Activated CD8-positive, alpha-beta T cell treated with anti-CD3 and anti-CD28 coated beads, Interleukin-2, amount 10 ng/mL, durations not matched to agents 7 days and 5 days (primary cell): ENCODE measurements around the gene CSK. TPM values are rescaled to one million over a fixed set of nuclear protein-coding genes. Genes with fewer than 3 reads are reported as not detected.

ENCODE experiments used
- ATAC-seq: fragments of 150-1000 bp; cut with Tn5 transposase; one replicate; pipeline ENCODE4 v1.10.0; 2021; ENCODE audit warnings: moderate library complexity
- CTCF ChIA-PET: fragments of 350-600 bp; sonication (Branson Sonifier 250); formaldehyde crosslinking; loops from one replicate; lab custom pipeline; 2021; ENCODE audit warnings: antibody characterized with exemption; lab: Charles Lee
- POLR2A ChIA-PET: fragments of 350-600 bp; sonication (Branson Sonifier 250); formaldehyde crosslinking; loops from one replicate; lab custom pipeline; 2021; ENCODE audit warnings: antibody characterized with exemption; lab: Charles Lee
- DNase-seq: peaks from one replicate; pipeline ENCODE4 v3.0.0-alpha.2; 2020
- H3K27ac Mint-ChIP-seq: one replicate; pipeline ENCODE4 v1.8.0; 2021; ENCODE audit warnings: mild to moderate bottlenecking, mixed read lengths
- H3K27me3 Mint-ChIP-seq: one replicate; pipeline ENCODE4 v1.8.0; 2021; ENCODE audit warnings: low read depth, mixed read lengths
- H3K36me3 Mint-ChIP-seq: one replicate; pipeline ENCODE4 v1.8.0; 2021; ENCODE audit warnings: low read depth, mixed read lengths
- H3K4me1 Mint-ChIP-seq: one replicate; pipeline ENCODE4 v1.8.0; 2021; ENCODE audit warnings: low read depth, mixed read lengths
- H3K4me3 Mint-ChIP-seq: one replicate; pipeline ENCODE4 v1.8.0; 2021; ENCODE audit warnings: mild to moderate bottlenecking, mixed read lengths
- H3K9me3 Mint-ChIP-seq: one replicate; pipeline ENCODE4 v1.8.0; 2022; ENCODE audit warnings: mixed read lengths; ENCODE audit not compliant: insufficient read depth
- total RNA-seq, 2 experiments: library from RNA; stranded (reverse); gene quantifications; one replicate each; pipeline ENCODE4 v1.2.3, GENCODE V29; 2021

The CSK gene
- total RNA-seq, 2 experiments from 2014 or later: 314 to 330 TPM

GRCh38 chr15:74815121-74815934 is 33.4 kb downstream of the CSK start:
- DNase-seq (no peak), ATAC-seq (no peak)
- Mint-ChIP-seq H3K4me3 (no peak overlapping the region), H3K36me3 (no peaks in the 10 kb centered on the region), H3K27ac (no peak overlapping the region), H3K9me3 (no peaks in the 10 kb centered on the region), H3K27me3 (peaks cover 2% of the 10 kb centered on the region), H3K4me1 (peaks cover 11% of the 10 kb centered on the region)
- ChIA-PET POLR2A (no interaction called here), CTCF (interaction anchor here (1.1 to 1.5 kb wide), 2 partner anchors 86 to 181 kb away, joined by 3 to 4 read pairs; no protein-coding TSS in a partner anchor)

- H3K27me3 Mint-ChIP-seq: peaks cover 2% of the 10 kb centered on the region
- POLR2A ChIA-PET: no interaction called here
- DNase-seq: no peak
- CTCF ChIA-PET: interaction anchor here (1.1 to 1.5 kb wide), 2 partner anchors 86 to 181 kb away, joined by 3 to 4 read pairs; no protein-coding TSS in a partner anchor
- H3K9me3 Mint-ChIP-seq: no peaks in the 10 kb centered on the region
- H3K36me3 Mint-ChIP-seq: no peaks in the 10 kb centered on the region
- H3K4me1 Mint-ChIP-seq: peaks cover 11% of the 10 kb centered on the region
- H3K4me3 Mint-ChIP-seq: no peak overlapping the region
- H3K27ac Mint-ChIP-seq: no peak overlapping the region
- no peak for ATAC-seq
Observed at GRCh38 chr15:74815961-74816360, 34.1 kb downstream of the CSK start.

- H3K4me1 Mint-ChIP-seq: peaks cover 11% of the 10 kb centered on the region
- no peak overlapping the region for H3K4me3 Mint-ChIP-seq
- ATAC-seq (no peak), DNase-seq (no peak)
- POLR2A ChIA-PET: no interaction called here
- H3K27ac Mint-ChIP-seq: no peak overlapping the region
- H3K36me3 Mint-ChIP-seq: no peaks in the 10 kb centered on the region
- no peaks in the 10 kb centered on the region for H3K9me3 Mint-ChIP-seq
- CTCF ChIA-PET: no interaction called here
- no peaks in the 10 kb centered on the region for H3K27me3 Mint-ChIP-seq
Observed at GRCh38 chr15:74816624-74817369, 34.9 kb downstream of the CSK start.

- POLR2A ChIA-PET: no interaction called here
- H3K4me1 Mint-ChIP-seq: peaks cover 11% of the 10 kb centered on the region
- H3K36me3 Mint-ChIP-seq: no peaks in the 10 kb centered on the region
- no peak for ATAC-seq
- no peak overlapping the region for H3K4me3 Mint-ChIP-seq
- H3K27me3 Mint-ChIP-seq: no peaks in the 10 kb centered on the region
- no peaks in the 10 kb centered on the region for H3K9me3 Mint-ChIP-seq
- no peak for DNase-seq
- H3K27ac Mint-ChIP-seq: no peak overlapping the region
- CTCF ChIA-PET: no interaction called here
Observed at GRCh38 chr15:74817370-74817737, 35.5 kb downstream of the CSK start.

GRCh38 chr15:74820056-74820455 is 38.2 kb downstream of the CSK start:
- ChIA-PET POLR2A (no interaction called here), CTCF (interaction anchor here (1.6 to 2.0 kb wide), 2 partner anchors 52 to 81 kb away, joined by 3 to 6 read pairs; no protein-coding TSS in a partner anchor)
- Mint-ChIP-seq H3K36me3 (no peaks in the 10 kb centered on the region), H3K27ac (no peak overlapping the region), H3K4me1 (peaks cover 11% of the 10 kb centered on the region), H3K27me3 (peaks cover 2% of the 10 kb centered on the region), H3K9me3 (no peaks in the 10 kb centered on the region), H3K4me3 (no peak overlapping the region)
- no peak for DNase-seq
- ATAC-seq: no peak

GRCh38 chr15:74821091-74821789 is 39.4 kb downstream of the CSK start:
- Mint-ChIP-seq H3K36me3 (no peaks in the 10 kb centered on the region), H3K9me3 (no peaks in the 10 kb centered on the region), H3K27me3 (peaks cover 4% of the 10 kb centered on the region), H3K4me3 (no peak overlapping the region), H3K27ac (no peak overlapping the region), H3K4me1 (peaks cover 11% of the 10 kb centered on the region)
- DNase-seq (no peak), ATAC-seq (no peak)
- ChIA-PET CTCF (interaction anchor here (0.9 to 2.2 kb wide), 4 partner anchors 15 to 80 kb away, joined by 3 to 6 read pairs (median 4); no protein-coding TSS in a partner anchor), POLR2A (no interaction called here)

GRCh38 chr15:74821790-74822158 is 39.9 kb downstream of the CSK start:
- no peaks in the 10 kb centered on the region for H3K9me3 Mint-ChIP-seq
- POLR2A ChIA-PET: no interaction called here
- no peak overlapping the region for H3K27ac Mint-ChIP-seq
- ATAC-seq (no peak), DNase-seq (no peak)
- H3K36me3 Mint-ChIP-seq: no peaks in the 10 kb centered on the region
- no peak overlapping the region for H3K4me3 Mint-ChIP-seq
- CTCF ChIA-PET: interaction anchor here (0.9 to 2.2 kb wide), 4 partner anchors 15 to 80 kb away, joined by 3 to 6 read pairs (median 4); no protein-coding TSS in a partner anchor
- H3K27me3 Mint-ChIP-seq: peaks cover 7% of the 10 kb centered on the region
- H3K4me1 Mint-ChIP-seq: peaks cover 11% of the 10 kb centered on the region

- ChIA-PET CTCF (interaction anchor here (1.7 to 2.2 kb wide), 2 partner anchors 29 to 79 kb away, joined by 4 to 6 read pairs; no protein-coding TSS in a partner anchor), POLR2A (no interaction called here)
- no peak for ATAC-seq
- H3K27ac Mint-ChIP-seq: no peak overlapping the region
- no peaks in the 10 kb centered on the region for H3K9me3 Mint-ChIP-seq
- H3K4me1 Mint-ChIP-seq: peaks cover 11% of the 10 kb centered on the region
- peaks cover 11% of the 10 kb centered on the region for H3K27me3 Mint-ChIP-seq
- H3K36me3 Mint-ChIP-seq: no peaks in the 10 kb centered on the region
- no peak for DNase-seq
- H3K4me3 Mint-ChIP-seq: no peak overlapping the region
Observed at GRCh38 chr15:74822233-74822632, 40.4 kb downstream of the CSK start.

- H3K36me3 Mint-ChIP-seq: no peaks in the 10 kb centered on the region
- no peak overlapping the region for H3K4me3 Mint-ChIP-seq
- H3K27ac Mint-ChIP-seq: no peak overlapping the region
- CTCF ChIA-PET: interaction anchor here (0.8 to 1.8 kb wide), 2 partner anchors 52 to 202 kb away, joined by 3 to 5 read pairs; no protein-coding TSS in a partner anchor
- H3K27me3 Mint-ChIP-seq: peaks cover 14% of the 10 kb centered on the region
- no peaks in the 10 kb centered on the region for H3K9me3 Mint-ChIP-seq
- peaks cover 6% of the 10 kb centered on the region for H3K4me1 Mint-ChIP-seq
- no peak for DNase-seq
- no peak for ATAC-seq
- POLR2A ChIA-PET: interaction anchor here (0.6 kb wide), 1 partner anchor 256 kb away, joined by 3 read pairs; no protein-coding TSS in a partner anchor
Observed at GRCh38 chr15:74823324-74823723, 41.4 kb downstream of the CSK start.

- Mint-ChIP-seq H3K9me3 (no peaks in the 10 kb centered on the region), H3K4me3 (no peak overlapping the region), H3K27ac (no peak overlapping the region), H3K36me3 (no peaks in the 10 kb centered on the region), H3K4me1 (no peaks in the 10 kb centered on the region), H3K27me3 (peaks cover 19% of the 10 kb centered on the region)
- DNase-seq (no peak), ATAC-seq (no peak)
- ChIA-PET CTCF (interaction anchor here (0.6 to 2.8 kb wide), 4 partner anchors 37 to 76 kb away, joined by 3 to 10 read pairs (median 4); no protein-coding TSS in a partner anchor), POLR2A (no interaction called here)
Observed at GRCh38 chr15:74824976-74825375, 43.1 kb downstream of the CSK start.

GRCh38 chr15:74825866-74826265 is 44.0 kb downstream of the CSK start:
- Mint-ChIP-seq H3K36me3 (no peaks in the 10 kb centered on the region), H3K27ac (no peak overlapping the region), H3K9me3 (no peaks in the 10 kb centered on the region), H3K27me3 (peaks cover 23% of the 10 kb centered on the region), H3K4me3 (no peak overlapping the region), H3K4me1 (no peaks in the 10 kb centered on the region)
- ATAC-seq: no peak
- ChIA-PET POLR2A (interaction anchor here (1.1 to 1.2 kb wide), 2 partner anchors 18 to 19 kb away, joined by 3 read pairs; no protein-coding TSS in a partner anchor), CTCF (interaction anchor here (0.7 to 2.8 kb wide), 4 partner anchors 32 to 75 kb away, joined by 3 to 10 read pairs (median 4); no protein-coding TSS in a partner anchor)
- DNase-seq: no peak
